ENCODE results near the gene NRG2. TPM values are rescaled to one million over a fixed set of nuclear protein-coding genes. Genes with fewer than 3 reads are reported as not detected.

The NRG2 gene
- total and polyA plus RNA-seq, 8 donors = 1.2 to 5.2 (median 3.0) TPM

DNA sequence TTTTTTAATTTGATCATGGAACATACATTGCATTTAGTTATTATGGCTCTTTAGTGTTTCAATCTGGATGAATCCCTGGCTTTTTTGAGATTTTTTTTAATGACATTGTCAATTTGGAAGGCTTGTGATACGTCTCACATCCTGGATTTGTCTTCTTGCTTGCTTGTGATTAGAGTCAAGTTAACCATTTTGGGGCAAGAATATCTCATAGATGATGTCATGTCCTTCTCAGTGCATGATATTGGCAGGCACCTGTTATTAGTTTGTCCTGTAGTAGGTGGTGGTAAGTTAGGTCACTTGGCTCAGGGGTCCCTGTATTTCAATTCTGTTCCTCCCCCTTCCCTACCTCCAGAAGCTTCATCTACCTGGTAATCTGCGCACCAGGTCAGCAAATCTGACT lies 244.2 kb downstream of the NRG2 start:
- 85 to 86% methylated on average over 2 of the region's 2 CpGs for WGBS, 2 donors
- DNase-seq (no peak), FAIRE-seq (no peak), ATAC-seq (no peak)
- intact Hi-C loops (cut with DNase I) = no loop called here
- H3K36me3 ChIP-seq = no peaks in the 10 kb centered on the region
- no peak overlapping the region for H3K4me3 ChIP-seq
- peaks cover 0 to 20% (median 5%) of the 10 kb centered on the region in 4 donors for H3K27me3 ChIP-seq
- H3K9me3 ChIP-seq = no peaks in the 10 kb centered on the region
- H3K4me1 ChIP-seq = no peaks in the 10 kb centered on the region
- TF ChIP-seq, protein P1, sequence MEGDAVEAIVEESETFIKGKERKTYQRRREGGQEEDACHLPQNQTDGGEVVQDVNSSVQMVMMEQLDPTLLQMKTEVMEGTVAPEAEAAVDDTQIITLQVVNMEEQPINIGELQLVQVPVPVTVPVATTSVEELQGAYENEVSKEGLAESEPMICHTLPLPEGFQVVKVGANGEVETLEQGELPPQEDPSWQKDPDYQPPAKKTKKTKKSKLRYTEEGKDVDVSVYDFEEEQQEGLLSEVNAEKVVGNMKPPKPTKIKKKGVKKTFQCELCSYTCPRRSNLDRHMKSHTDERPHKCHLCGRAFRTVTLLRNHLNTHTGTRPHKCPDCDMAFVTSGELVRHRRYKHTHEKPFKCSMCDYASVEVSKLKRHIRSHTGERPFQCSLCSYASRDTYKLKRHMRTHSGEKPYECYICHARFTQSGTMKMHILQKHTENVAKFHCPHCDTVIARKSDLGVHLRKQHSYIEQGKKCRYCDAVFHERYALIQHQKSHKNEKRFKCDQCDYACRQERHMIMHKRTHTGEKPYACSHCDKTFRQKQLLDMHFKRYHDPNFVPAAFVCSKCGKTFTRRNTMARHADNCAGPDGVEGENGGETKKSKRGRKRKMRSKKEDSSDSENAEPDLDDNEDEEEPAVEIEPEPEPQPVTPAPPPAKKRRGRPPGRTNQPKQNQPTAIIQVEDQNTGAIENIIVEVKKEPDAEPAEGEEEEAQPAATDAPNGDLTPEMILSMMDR (IDR thresholded peaks at IDR 0.05) = no peak
- H3K27ac ChIP-seq = no peak overlapping the region

DNA sequence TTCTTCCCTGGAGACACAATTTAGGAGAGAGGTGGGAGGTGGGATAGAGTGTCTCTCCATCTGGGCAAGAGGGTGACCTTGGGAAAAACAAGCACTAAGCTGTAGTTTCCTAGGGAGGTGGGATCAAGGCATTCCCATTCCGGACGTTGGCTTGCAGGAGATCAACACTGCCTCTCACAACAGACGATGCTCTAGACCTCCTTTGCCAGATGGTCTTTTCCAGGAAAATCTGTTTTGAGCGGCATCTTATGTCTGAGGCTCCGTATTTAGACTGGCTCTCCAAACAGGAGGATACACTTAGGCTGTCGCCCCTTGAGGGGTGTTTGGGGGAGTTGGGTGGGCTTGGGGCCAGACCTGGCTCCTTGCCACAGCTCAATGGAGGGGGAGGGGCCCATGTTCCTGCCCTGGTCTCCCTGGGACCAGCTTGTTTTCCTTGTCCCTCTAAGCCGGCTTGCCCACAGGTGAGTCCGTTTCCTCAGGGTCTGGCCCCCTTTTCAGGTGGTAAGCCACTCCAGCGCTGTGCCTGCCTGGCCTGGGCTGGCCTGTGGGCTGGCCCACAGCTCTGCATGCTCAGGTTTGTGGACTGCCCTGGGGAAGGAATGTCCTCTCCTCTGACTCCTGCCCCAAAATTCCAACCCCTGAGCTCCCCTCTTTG lies 245.1 kb downstream of the NRG2 start:
- Histone ChIP-seq H3K36me3 (no peaks in the 10 kb centered on the region), H3K4me1 (no peaks in the 10 kb centered on the region), H3K4me3 (no peak overlapping the region), H3K9me3 (no peaks in the 10 kb centered on the region), H3K27me3 (peaks cover 0 to 20% (median 5%) of the 10 kb centered on the region in 4 donors), H3K27ac (no peak overlapping the region)
- FAIRE-seq = no peak
- no peak for ATAC-seq
- intact Hi-C loops (cut with DNase I) = no loop called here
- WGBS, 2 donors = 66 to 67% methylated on average over 9 of the region's 9 CpGs
- TF ChIP-seq, protein P1 (IDR thresholded peaks at IDR 0.05) = no peak
- no peak for DNase-seq

DNA sequence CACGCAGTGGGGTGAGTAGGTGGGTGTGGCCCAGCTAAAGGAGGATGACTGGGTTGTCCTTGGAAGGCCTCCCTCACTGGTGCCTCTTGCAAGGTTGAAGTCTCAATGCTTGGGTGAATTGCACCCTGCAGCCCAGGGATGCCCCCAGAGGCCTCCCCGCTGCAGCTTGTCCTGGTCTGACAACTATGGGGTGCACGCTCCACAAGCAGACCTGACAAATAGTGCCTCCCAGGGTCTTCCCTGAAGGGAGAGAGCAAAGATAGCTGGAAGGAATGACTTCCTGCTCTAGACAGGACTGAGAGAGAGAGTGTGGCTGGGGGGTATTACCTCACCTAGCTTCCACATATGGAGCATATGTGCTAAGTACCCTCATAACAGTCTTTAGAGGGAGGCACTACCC lies 245.8 kb downstream of the NRG2 start:
- H3K27me3 ChIP-seq = peaks cover 0 to 20% (median 5%) of the 10 kb centered on the region in 4 donors

More for the DNA sequence above, 245.8 kb downstream of the NRG2 start:
- no peaks in the 10 kb centered on the region for H3K4me1 ChIP-seq
- ATAC-seq = no peak
- H3K9me3 ChIP-seq = no peaks in the 10 kb centered on the region
- H3K36me3 ChIP-seq = no peaks in the 10 kb centered on the region
- TF ChIP-seq, protein P1 (IDR thresholded peaks at IDR 0.05) = no peak
- no peak overlapping the region for H3K27ac ChIP-seq
- intact Hi-C loops (cut with DNase I) = no loop called here
- no peak for DNase-seq
- H3K4me3 ChIP-seq = no peak overlapping the region
- 78 to 82% methylated on average over 3 of the region's 3 CpGs for WGBS, 2 donors
- no peak for FAIRE-seq

Other genes starting within 250 kb of the NRG2 start
- gene PSD2, start 247.5 kb downstream of the NRG2 start, total RNA-seq = under 1 TPM; 0.06 to 0.66 (median 0.08) TPM
- gene PSD2, start 247.5 kb downstream of the NRG2 start, polyA plus RNA-seq = under 1 TPM; 0.45 to 0.49 TPM
- gene PURA, start 70.8 kb upstream of the NRG2 start, total RNA-seq = 10 to 100 TPM in 3 of 6 donors, 1 to 10 TPM in 3; 8.3 to 17.2 (median 11.1) TPM
- gene PURA, start 70.8 kb upstream of the NRG2 start, polyA plus RNA-seq = 1 to 10 TPM; 3.2 to 3.9 TPM
- 1 to 10 TPM; 2.6 to 8.0 (median 5.8) TPM for gene IGIP, start 82.6 kb upstream of the NRG2 start, total RNA-seq
- 1 to 10 TPM; 3.8 to 7.0 TPM for gene IGIP, start 82.6 kb upstream of the NRG2 start, polyA plus RNA-seq
- 10 to 100 TPM; 30.2 to 66.2 (median 44.9) TPM for gene CYSTM1, start 131.9 kb upstream of the NRG2 start, total RNA-seq
- 100 to 1,000 TPM in 1 of 2 donors, 10 to 100 TPM in 1; 80.6 to 185 TPM for gene CYSTM1, start 131.9 kb upstream of the NRG2 start, polyA plus RNA-seq

Measured in pancreas (tissue), 10 donors.